Uterus (tissue), 2 donors: ENCODE data around the gene KERA.

ENCODE experiments used
- POLR2A ChIP-seq, 2 donors: fragments of 450-650 bp; IDR thresholded peaks; one replicate each; pipeline ENCODE4 v1.6.1; 2016; ENCODE audit warnings: antibody characterized with exemption in 2 of 2, mild to moderate bottlenecking in 1 of 2, moderate library complexity in 1 of 2
- TF ChIP-seq, protein P1 (sequence below), 4 experiments: fragments of 200-600 bp in 2 of 4; fragments of 450-650 bp in 2 of 4; sonication (generic) in 2 of 4; IDR thresholded peaks; one replicate each; pipeline ENCODE4 v1.5.1; 2016 to 2019; ENCODE audit warnings: antibody characterized with exemption in 4 of 4, mild to moderate bottlenecking in 2 of 4, moderate library complexity in 1 of 4

DNA sequence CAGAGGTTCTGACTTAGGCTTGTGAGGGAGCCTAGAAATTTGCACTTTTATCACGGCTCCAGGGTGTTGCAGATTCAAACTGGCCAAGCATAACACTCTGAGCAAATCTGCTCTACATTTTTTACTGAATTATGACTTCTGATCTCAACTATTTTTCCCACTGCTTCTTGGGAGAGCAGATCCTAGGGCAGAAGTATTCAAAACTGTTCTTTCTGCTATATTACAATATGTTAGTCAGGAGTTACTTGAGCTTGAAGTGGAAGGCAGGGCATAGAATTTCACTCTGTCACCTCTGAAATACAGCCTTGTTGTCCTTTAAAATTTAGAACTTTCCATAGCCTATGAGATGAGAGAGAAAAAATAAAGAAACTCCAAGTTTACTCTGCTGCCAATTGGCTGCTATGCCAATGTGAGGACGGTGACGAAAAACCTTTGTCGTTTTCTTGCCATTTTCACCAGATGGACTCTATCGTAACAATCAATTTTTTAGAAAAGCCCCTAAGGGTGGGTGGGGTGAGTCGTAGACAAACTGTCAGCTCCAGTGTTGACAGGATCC lies 16.4 kb upstream of the KERA start:
- TF ChIP-seq, protein P1, sequence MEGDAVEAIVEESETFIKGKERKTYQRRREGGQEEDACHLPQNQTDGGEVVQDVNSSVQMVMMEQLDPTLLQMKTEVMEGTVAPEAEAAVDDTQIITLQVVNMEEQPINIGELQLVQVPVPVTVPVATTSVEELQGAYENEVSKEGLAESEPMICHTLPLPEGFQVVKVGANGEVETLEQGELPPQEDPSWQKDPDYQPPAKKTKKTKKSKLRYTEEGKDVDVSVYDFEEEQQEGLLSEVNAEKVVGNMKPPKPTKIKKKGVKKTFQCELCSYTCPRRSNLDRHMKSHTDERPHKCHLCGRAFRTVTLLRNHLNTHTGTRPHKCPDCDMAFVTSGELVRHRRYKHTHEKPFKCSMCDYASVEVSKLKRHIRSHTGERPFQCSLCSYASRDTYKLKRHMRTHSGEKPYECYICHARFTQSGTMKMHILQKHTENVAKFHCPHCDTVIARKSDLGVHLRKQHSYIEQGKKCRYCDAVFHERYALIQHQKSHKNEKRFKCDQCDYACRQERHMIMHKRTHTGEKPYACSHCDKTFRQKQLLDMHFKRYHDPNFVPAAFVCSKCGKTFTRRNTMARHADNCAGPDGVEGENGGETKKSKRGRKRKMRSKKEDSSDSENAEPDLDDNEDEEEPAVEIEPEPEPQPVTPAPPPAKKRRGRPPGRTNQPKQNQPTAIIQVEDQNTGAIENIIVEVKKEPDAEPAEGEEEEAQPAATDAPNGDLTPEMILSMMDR (IDR thresholded peaks at IDR 0.05) = no peak
- TF ChIP-seq POLR2A (IDR thresholded peaks at IDR 0.05) = no peak
